Trophoblast cell (in vitro differentiated cells and primary cell): ENCODE results near the gene TCF7L1.

ENCODE experiments used
- DNase-seq, 2 donors: peaks; one replicate each; pipeline ENCODE4 v3.0.0-alpha.2; 2016
- H2AFZ ChIP-seq: 2 replicates; pipeline ENCODE4 v1.6.1; 2013; ENCODE audit warnings: low read length, moderate library complexity, mild to moderate bottlenecking; ENCODE audit not compliant: insufficient read depth, poor library complexity
- H2AK5ac ChIP-seq: 2 replicates; pipeline ENCODE4 v1.6.1; 2013; ENCODE audit warnings: mild to moderate bottlenecking, low read length
- H2BK120ac ChIP-seq: 2 replicates; pipeline ENCODE4 v1.6.1; 2013; ENCODE audit warnings: low read length, mild to moderate bottlenecking, moderate library complexity; ENCODE audit not compliant: insufficient read depth, poor library complexity
- H2BK12ac ChIP-seq: 2 replicates; pipeline ENCODE4 v1.6.1; 2013; ENCODE audit warnings: mild to moderate bottlenecking, low read length, moderate library complexity
- H2BK5ac ChIP-seq: 2 replicates; pipeline ENCODE4 v1.6.1; 2013; ENCODE audit warnings: low read length, low read depth, moderate library complexity, mild to moderate bottlenecking; ENCODE audit not compliant: poor library complexity
- H3K14ac ChIP-seq: 2 replicates; pipeline ENCODE4 v1.6.1; 2013; ENCODE audit warnings: mild to moderate bottlenecking, low read length
- H3K18ac ChIP-seq: 2 replicates; pipeline ENCODE4 v1.6.1; 2013; ENCODE audit warnings: mild to moderate bottlenecking, low read length
- H3K23ac ChIP-seq: 2 replicates; pipeline ENCODE4 v1.6.1; 2013; ENCODE audit warnings: low read length
- H3K27ac ChIP-seq: 2 replicates; pipeline ENCODE4 v1.5.1; 2013; ENCODE audit warnings: low read depth, mild to moderate bottlenecking, inconsistent platforms, low read length, moderate library complexity
- H3K27me3 ChIP-seq: 2 replicates; pipeline ENCODE4 v1.6.1; 2013; ENCODE audit warnings: inconsistent platforms, mild to moderate bottlenecking, low read length, moderate library complexity; ENCODE audit not compliant: insufficient read depth
- H3K36me3 ChIP-seq, 2 experiments: 1 replicate in 1 of 2; 2 replicates in 1 of 2; pipeline ENCODE4 v1.6.1; 2013; ENCODE audit warnings: low read length in 2 of 2, mild to moderate bottlenecking in 2 of 2, moderate library complexity in 1 of 2; ENCODE audit not compliant: insufficient read depth in 2 of 2, control insufficient read depth in 1 of 2
- H3K4ac ChIP-seq: 2 replicates; pipeline ENCODE4 v1.6.1; 2013; ENCODE audit warnings: low read depth, mild to moderate bottlenecking, low read length, moderate library complexity
- H3K4me1 ChIP-seq, 2 experiments: 1 replicate in 1 of 2; 2 replicates in 1 of 2; pipeline ENCODE4 v1.6.1; 2013; ENCODE audit warnings: low read length in 2 of 2, mild to moderate bottlenecking in 2 of 2, moderate library complexity in 1 of 2; ENCODE audit not compliant: insufficient read depth in 2 of 2, control insufficient read depth in 1 of 2
- H3K4me2 ChIP-seq: 2 replicates; pipeline ENCODE4 v1.6.1; 2013; ENCODE audit warnings: inconsistent platforms, mild to moderate bottlenecking, low read length, moderate library complexity
- H3K4me3 ChIP-seq: 2 replicates; pipeline ENCODE4 v1.5.1; 2013; ENCODE audit warnings: mild to moderate bottlenecking, low read depth, low read length, inconsistent platforms
- H3K79me1 ChIP-seq: one replicate; pipeline ENCODE4 v1.6.1; 2013; ENCODE audit warnings: low read length
- H3K79me2 ChIP-seq: 2 replicates; pipeline ENCODE4 v1.6.1; 2013; ENCODE audit warnings: low read length, mild to moderate bottlenecking; ENCODE audit not compliant: control insufficient read depth, insufficient read depth, poor library complexity
- H3K9ac ChIP-seq: 2 replicates; pipeline ENCODE4 v1.6.1; 2013; ENCODE audit warnings: mild to moderate bottlenecking, low read length
- H3K9me3 ChIP-seq: 2 replicates; pipeline ENCODE4 v1.6.1; 2013; ENCODE audit warnings: low read depth, mild to moderate bottlenecking, control low read depth, inconsistent platforms, low read length; ENCODE audit not compliant: insufficient read depth
- H4K12ac ChIP-seq: 2 replicates; pipeline ENCODE4 v1.6.1; 2013; ENCODE audit warnings: low read depth, mild to moderate bottlenecking, low read length, moderate library complexity
- H4K8ac ChIP-seq: 2 replicates; pipeline ENCODE4 v1.6.1; 2013; ENCODE audit warnings: low read depth, mild to moderate bottlenecking, low read length, moderate library complexity
- H4K91ac ChIP-seq: one replicate; pipeline ENCODE4 v1.6.1; 2013; ENCODE audit warnings: low read depth, mild to moderate bottlenecking, low read length, moderate library complexity
- WGBS: extraction: QIAGEN DNeasy Blood & Tissue Kit; methylation state at CpG from one replicate; pipeline ENCODE4 v1.1.7; 2013; ENCODE audit warnings: missing lambda C conversion rate; ENCODE audit not compliant: insufficient read length, insufficient coverage; ENCODE audit errors: extremely low coverage; 5-methylcytosine and 5-hydroxymethylcytosine counted together

Gene TCF7L1

DNA sequence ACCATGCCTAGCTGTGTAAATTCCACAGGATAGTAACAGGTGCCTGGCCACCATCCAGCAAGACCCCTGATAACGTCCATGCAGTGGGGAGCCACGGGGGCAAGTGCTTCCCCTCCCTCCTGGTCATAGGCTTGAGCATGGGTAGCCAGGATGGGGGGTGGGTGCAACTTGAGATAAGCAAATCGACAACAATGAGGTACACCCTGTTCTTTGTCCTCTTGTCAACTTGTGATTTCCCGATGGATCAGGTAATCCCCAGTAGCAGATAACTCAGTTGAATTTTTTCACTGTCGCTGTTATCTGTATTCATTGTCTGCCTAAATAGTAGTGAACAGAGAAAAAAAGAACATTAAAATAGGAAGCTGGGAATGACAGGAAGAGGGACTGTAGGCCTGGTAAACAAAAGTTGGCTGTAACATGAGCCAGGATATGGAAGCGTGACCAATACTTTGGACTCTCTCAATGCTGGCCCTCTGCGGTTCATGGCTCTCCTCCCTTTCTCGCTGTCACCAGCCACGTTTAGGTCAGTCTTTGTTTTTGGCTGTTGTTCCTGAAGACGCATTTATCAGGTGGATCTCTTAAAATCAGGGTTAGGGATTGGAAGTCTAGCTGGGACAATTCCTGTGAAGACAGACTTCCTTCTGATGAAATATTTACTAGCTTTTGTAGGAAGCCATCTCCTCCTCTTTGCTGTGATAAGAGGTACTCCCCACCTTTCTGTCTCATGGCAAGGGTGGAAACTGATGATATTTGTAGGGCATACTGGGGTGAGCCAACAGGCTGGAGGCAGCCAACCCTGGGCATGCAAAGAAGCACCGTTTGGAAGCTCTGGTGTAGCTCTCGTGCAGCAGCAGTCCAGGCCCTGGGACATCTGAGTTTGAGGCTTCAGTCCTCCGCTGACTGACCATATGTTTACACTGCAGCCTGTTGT, 42.4 kb downstream of the TCF7L1 start:
- Histone ChIP-seq H3K27ac (no peak overlapping the region), H3K18ac (no peak overlapping the region), H3K14ac (no peak overlapping the region), H2BK120ac (no peak overlapping the region), H2AK5ac (no peak overlapping the region), H3K9me3 (no peaks in the 10 kb centered on the region), H3K4me2 (no peak overlapping the region), H3K4me1 (peaks cover 0 to 2% of the 10 kb centered on the region in 2 experiments), H4K8ac (no peak overlapping the region), H3K4me3 (no peak overlapping the region), H3K9ac (no peak overlapping the region), H4K91ac (no peak overlapping the region), H4K12ac (no peak overlapping the region), H3K4ac (no peak overlapping the region), H2BK12ac (no peak overlapping the region), H3K79me1 (no peaks in the 10 kb centered on the region), H3K23ac (no peak overlapping the region), H3K36me3 (peaks cover 0 to 3% of the 10 kb centered on the region in 2 experiments), H2BK5ac (no peak overlapping the region), H3K79me2 (no peaks in the 10 kb centered on the region), H2AFZ (no peak overlapping the region), H3K27me3 (no peaks in the 10 kb centered on the region)
- no peak for DNase-seq
- no CpG with 5 or more reads among the region's 13 CpGs for WGBS

DNA sequence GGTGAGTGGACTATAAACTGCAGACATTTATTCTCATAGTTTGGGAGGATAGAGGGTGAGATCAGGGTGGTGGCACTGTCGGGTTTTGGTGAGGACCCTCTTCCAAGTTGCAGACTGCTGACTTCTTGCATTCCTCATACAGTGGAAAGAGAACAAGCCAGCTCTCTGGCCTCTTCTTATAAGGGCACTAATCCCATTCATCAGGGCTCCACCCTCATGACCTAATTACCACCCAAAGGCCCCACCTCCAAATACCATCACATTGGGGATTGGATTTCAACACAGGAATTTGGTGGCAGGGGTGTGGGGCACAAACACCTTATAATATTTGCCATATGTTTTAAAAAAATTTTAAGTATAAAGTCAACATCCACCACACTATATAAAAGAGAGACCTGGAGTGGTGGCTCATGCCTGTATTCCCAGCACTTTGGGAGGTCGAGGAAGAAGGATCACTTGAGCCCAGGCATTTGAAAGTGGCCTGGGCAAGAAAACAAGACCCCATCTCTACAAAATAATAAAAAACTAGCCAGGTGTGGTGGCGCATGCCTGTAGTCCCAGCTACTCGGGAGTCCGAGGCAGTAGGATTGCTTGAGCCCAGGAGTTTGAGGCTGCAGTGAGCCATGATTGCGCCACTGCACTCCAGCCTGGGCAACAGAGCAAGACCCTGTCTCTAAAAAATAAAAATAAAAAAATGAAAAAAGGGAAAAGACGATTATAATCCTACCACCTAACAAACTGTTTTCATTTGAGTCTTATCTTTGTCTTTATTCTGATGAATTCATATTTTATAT, 44.0 kb downstream of the TCF7L1 start:
- Histone ChIP-seq H3K4me2 (no peak overlapping the region), H3K4me3 (no peak overlapping the region), H3K4ac (no peak overlapping the region), H3K4me1 (peaks cover 0 to 2% of the 10 kb centered on the region in 2 experiments), H3K27me3 (no peaks in the 10 kb centered on the region), H2AFZ (no peak overlapping the region), H4K12ac (no peak overlapping the region), H3K27ac (no peak overlapping the region), H2BK5ac (no peak overlapping the region), H3K9ac (no peak overlapping the region), H2AK5ac (no peak overlapping the region), H2BK120ac (no peak overlapping the region), H3K79me1 (no peaks in the 10 kb centered on the region), H4K91ac (no peak overlapping the region), H4K8ac (no peak overlapping the region), H3K18ac (no peak overlapping the region), H3K9me3 (no peaks in the 10 kb centered on the region), H3K14ac (no peak overlapping the region), H2BK12ac (no peak overlapping the region), H3K36me3 (no peaks in the 10 kb centered on the region), H3K23ac (no peak overlapping the region), H3K79me2 (no peaks in the 10 kb centered on the region)
- no CpG with 5 or more reads among the region's 7 CpGs for WGBS
- no peak for DNase-seq

DNA sequence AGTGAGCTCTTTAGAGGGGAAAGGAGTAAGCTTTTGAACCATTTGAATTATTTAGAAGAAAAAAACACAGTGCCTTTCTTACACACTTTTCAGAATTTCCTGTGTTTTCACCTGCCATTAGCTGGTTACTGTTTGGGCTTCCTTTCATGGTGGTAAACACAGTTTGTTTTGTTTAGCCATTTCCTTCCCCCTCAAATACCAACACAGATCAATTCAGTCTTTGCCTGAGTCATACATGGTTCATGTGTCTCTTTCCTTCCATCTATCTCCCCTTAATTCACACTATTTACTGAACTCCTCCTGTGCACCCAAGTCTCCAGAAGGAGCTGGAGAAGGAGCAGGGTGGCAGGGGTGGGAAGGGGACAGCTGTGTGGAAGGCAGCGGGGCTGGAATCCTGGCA, 45.0 kb downstream of the TCF7L1 start:
- Histone ChIP-seq H4K91ac (no peak overlapping the region), H3K4me3 (no peak overlapping the region), H4K12ac (no peak overlapping the region), H2BK12ac (no peak overlapping the region), H3K79me1 (no peaks in the 10 kb centered on the region), H3K9ac (no peak overlapping the region), H2BK5ac (no peak overlapping the region), H3K36me3 (no peaks in the 10 kb centered on the region), H2BK120ac (no peak overlapping the region), H3K4me2 (no peak overlapping the region), H3K4ac (no peak overlapping the region), H3K27ac (no peak overlapping the region), H3K27me3 (no peaks in the 10 kb centered on the region), H2AK5ac (no peak overlapping the region), H3K4me1 (peaks cover 0 to 2% of the 10 kb centered on the region in 2 experiments), H3K18ac (no peak overlapping the region), H4K8ac (no peak overlapping the region), H3K79me2 (no peaks in the 10 kb centered on the region), H3K9me3 (no peaks in the 10 kb centered on the region), H3K23ac (no peak overlapping the region), H3K14ac (no peak overlapping the region), H2AFZ (no peak overlapping the region)
- DNase-seq: no peak
- no CpG with 5 or more reads among the region's 1 CpG for WGBS

DNA sequence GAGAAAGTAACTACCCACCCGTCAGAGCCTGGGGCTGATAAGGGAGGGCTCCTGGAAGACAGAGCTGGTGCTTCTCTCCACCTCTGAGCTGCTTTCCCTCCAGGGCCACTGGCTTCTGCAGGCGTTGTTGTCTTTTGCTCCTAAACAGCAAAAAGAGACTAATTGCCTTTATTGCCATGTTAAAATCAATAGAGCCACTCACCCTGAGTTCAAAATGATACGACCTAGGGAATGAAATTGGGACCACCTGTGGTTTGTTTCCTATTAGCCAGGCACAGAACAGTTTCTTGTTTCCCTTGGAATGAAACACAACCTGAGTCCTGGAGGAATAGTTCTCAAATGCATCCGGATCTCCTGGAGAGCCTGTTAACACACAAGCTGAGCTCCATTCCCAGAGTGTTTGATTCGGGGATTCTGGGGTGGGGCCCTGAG, 45.8 kb downstream of the TCF7L1 start:
- Histone ChIP-seq H3K9ac (no peak overlapping the region), H3K27ac (no peak overlapping the region), H3K36me3 (no peaks in the 10 kb centered on the region), H3K9me3 (no peaks in the 10 kb centered on the region), H3K4me2 (no peak overlapping the region), H3K4me3 (no peak overlapping the region), H3K79me1 (no peaks in the 10 kb centered on the region), H2BK120ac (no peak overlapping the region), H3K14ac (no peak overlapping the region), H3K18ac (no peak overlapping the region), H2AFZ (no peak overlapping the region), H3K27me3 (no peaks in the 10 kb centered on the region), H4K91ac (no peak overlapping the region), H2BK5ac (no peak overlapping the region), H3K4me1 (peaks cover 0 to 2% of the 10 kb centered on the region in 2 experiments), H3K23ac (no peak overlapping the region), H2AK5ac (no peak overlapping the region), H4K8ac (no peak overlapping the region), H3K79me2 (no peaks in the 10 kb centered on the region), H3K4ac (no peak overlapping the region), H2BK12ac (no peak overlapping the region), H4K12ac (no peak overlapping the region)
- no peak for DNase-seq
- WGBS: no CpG with 5 or more reads among the region's 5 CpGs
